HAP-1 (cell line): ENCODE results near the gene VAV1.
"Not testable (repeated sequence)": the region's sequence is repeated elsewhere in the genome, so short reads cannot be mapped to it uniquely, and the experiment has no call there.

ENCODE experiments used
- DNase-seq, 2 experiments: peaks; one replicate each; pipeline ENCODE4 v3.0.0-alpha.2; 2016 to 2020; ENCODE audit warnings: low spot score in 2 of 2
- H3K27me3 ChIP-seq: fragments of 250-450 bp; sonication (Bioruptor Pico); 2 replicates; pipeline ENCODE4 v1.5.1; 2020; ENCODE audit warnings: low read depth, mild to moderate bottlenecking, moderate library complexity
- H3K36me3 ChIP-seq: fragments of 250-450 bp; sonication (Bioruptor Pico); replicated peaks from 2 replicates; pipeline ENCODE4 v1.5.1; 2020; ENCODE audit warnings: mild to moderate bottlenecking
- H3K4me1 ChIP-seq: fragments of 250-450 bp; sonication (Bioruptor Pico); 2 replicates; pipeline ENCODE4 v1.5.1; 2020; ENCODE audit warnings: mild to moderate bottlenecking
- H3K4me3 ChIP-seq: fragments of 250-450 bp; sonication (Bioruptor Pico); 2 replicates; pipeline ENCODE4 v1.5.1; 2020; ENCODE audit warnings: mild to moderate bottlenecking, moderate library complexity
- H3K9me3 ChIP-seq: fragments of 250-450 bp; sonication (Bioruptor Pico); 2 replicates; pipeline ENCODE4 v1.5.1; 2020; ENCODE audit warnings: mild to moderate bottlenecking, moderate library complexity
- in situ Hi-C: fragments of 300-500 bp; cut with MboI; formaldehyde crosslinking; loops from 3 replicates; pipeline ENCODE4 v1.14.3; 2020; ENCODE audit warnings: low sequenced_read_pairs, inconsistent platforms, mixed read lengths

VAV1 gene

DNA sequence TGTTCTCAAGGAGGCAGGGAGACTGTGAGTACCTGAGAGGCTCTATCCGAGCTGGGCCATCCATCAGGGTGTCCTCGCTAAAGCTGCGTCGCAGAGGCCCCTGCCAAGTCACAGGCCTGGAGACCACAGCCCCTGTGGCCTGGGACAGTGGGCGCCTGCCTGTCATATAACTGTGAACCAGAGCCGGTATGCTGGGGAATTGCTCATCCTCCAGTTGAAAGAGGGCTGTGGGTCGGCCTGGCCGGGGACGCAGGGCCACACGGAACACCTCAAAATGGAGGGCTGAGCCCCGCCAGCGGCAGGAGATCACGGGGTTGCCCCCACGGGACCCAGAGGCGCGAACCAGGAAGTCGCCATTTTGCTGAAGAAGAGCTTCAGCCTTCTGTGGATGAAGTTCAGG is 11.9 kb upstream of the VAV1 start:
- no peak for DNase-seq
- Histone ChIP-seq H3K9me3 (no peaks in the 10 kb centered on the region), H3K27me3 (no peaks in the 10 kb centered on the region), H3K36me3 (no peaks in the 10 kb centered on the region; the same call in 1 of the 2 replicates), H3K4me3 (no peak overlapping the region), H3K4me1 (no peaks in the 10 kb centered on the region)
- in situ Hi-C loops: no loop called here

DNA sequence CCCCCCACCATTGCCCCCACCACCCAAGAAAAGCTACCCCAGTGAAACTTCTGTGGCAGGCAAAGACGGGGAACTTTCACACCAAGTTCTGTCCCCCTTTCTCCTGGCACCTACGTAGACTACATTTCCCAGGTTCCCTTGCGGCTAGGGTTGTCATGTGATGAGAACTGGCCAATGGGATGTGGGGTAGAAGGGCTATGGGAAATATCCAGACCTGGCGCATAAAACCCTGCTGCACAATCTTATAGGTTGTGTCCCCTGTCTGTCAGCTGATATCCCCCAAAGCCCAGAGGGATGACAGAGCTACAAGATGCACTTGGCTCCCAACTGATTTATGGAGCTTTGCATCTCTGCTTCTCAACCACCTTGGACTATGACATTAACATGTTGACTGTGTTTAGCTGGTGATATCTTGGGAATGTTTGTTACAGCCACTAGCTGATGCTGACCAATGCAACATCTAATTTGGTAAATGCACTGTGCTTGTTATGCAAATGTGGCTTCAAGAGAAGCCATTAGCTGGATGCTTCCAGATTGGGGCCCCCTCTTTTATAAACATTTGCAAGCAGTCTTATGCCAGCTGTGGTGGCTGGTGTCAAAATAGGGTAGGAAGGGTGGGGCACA is 11.3 kb upstream of the VAV1 start:
- Histone ChIP-seq H3K4me3 (no peak overlapping the region), H3K9me3 (no peaks in the 10 kb centered on the region), H3K4me1 (no peaks in the 10 kb centered on the region), H3K27me3 (no peaks in the 10 kb centered on the region), H3K36me3 (no peaks in the 10 kb centered on the region)
- DNase-seq: peak in 1 of 2 experiments; percentile 44
- in situ Hi-C loops: no loop called here

DNA sequence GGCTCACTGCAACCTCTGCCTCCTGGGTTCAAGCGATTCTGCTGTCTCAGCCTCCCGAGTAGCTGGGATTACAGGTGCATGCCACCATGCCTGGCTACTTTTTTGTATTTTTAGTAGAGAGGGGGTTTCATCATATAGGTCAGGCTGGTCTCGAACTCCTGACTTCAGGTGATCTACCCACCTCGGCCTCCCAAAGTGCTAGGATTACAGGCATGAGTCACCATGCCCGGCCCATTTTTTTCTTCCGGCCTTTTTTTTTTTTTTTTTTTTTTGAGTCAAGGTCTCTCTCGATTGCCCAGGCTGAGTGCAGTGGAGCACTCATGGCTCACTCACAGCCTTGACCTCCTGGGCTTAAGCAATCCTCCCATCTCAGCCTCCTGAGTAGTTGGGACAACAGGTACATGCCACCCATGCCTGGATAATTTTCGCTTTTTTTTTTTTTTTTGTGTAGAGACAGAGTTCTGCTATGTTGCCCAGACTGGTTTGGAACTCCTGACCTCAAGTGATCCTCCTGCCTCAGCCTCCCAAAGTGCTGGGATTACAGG is 10.2 kb upstream of the VAV1 start:
- H3K27me3 ChIP-seq, H3K4me3 ChIP-seq, H3K9me3 ChIP-seq, H3K4me1 ChIP-seq, H3K36me3 ChIP-seq, DNase-seq, in situ Hi-C loops: not testable (repeated sequence)

DNA sequence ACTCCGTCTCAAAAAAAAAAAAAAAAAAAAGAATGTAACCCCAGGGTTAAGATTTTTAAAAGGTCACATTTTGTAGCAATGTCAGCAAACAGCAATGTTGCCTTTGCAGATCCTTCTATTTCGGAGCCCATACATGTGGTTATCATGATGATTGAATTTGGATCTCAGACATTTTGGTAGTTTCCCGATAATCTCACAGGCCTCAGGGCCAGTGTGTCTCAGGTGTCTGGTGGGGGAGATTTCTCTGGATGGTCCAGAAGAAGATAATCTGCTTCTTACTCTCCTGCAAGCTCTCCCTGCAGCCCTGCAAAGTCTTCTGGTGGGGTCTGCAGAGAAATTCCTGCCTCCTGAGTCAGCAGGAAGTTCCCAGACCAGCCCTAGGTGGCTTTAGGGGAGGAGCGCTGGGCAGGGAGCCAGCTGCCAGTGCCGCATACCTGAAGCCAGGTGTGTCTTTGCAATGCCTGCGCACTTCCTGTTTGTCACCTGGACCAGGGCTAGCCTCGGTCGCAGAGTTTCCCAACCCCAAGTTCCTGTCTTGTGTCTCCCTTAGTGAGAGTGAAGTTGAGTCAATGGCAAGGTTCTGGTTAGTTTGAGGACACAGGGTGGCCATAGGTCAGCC is 6.7 kb upstream of the VAV1 start:
- no peak for DNase-seq
- in situ Hi-C loops: no loop called here

DNA sequence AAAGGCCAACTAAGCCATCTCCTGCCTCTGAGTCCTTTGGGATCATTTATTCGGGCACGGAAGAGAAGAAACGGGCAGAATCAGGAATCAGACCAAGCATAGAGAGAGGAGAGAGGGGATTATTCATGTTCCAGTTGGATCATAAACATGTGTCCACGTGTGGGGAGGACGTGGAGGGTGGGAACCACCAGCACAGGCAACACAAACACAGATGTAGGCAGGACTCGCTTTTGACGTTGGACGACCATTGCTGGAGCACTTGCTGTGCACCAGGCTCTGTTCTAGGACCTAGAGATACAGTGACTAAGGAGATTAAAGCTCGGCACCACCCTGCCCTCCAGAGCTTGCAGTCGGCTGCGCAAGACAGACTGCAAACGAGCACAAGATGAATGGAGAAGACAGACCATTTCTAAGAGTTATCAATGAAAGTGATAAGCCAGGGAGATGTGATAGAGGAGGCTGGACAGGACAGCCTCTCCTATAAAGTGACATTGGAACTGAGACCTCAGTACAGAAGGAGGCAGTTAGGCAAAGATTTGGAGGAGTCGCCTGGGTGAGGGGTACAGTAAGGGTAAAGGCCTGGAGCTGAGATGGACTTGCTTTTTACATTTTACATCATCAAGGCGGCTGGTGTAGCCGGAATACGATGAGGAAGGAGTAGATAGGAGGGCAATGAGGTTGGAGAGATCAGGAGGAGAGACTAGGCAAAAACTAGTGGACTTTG is 6.0 kb upstream of the VAV1 start:
- Histone ChIP-seq H3K27me3 (no peaks in the 10 kb centered on the region), H3K4me3 (peak overlapping the region; percentile 51), H3K9me3 (no peaks in the 10 kb centered on the region), H3K36me3 (no peaks in the 10 kb centered on the region), H3K4me1 (peaks cover 6% of the 10 kb centered on the region; the same call in 1 of the 2 replicates)
- no peak for DNase-seq
- in situ Hi-C loops: no loop called here

More for the DNA sequence above, 6.7 kb upstream of the VAV1 start:
- Histone ChIP-seq H3K4me3 (no peak overlapping the region), H3K9me3 (no peaks in the 10 kb centered on the region), H3K4me1 (peaks cover 6% of the 10 kb centered on the region; the same call in 1 of the 2 replicates), H3K27me3 (no peaks in the 10 kb centered on the region), H3K36me3 (no peaks in the 10 kb centered on the region)

DNA sequence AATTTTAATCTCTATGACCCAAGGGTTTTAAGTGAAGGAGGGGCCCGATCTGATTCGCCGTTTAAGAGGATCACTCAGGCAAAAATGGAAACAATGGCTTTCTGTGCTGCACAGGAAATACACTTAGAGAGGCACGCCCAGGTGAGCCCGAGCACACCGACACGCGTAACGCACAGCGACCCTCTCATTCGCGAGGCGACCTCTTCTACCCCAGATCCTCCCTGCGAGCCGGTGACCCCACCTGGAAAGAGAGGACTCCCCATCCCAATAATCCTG is 5.5 kb upstream of the VAV1 start:
- H3K36me3 ChIP-seq: no peaks in the 10 kb centered on the region
- H3K4me3 ChIP-seq: peak overlapping the region; percentile 51
- peaks cover 6% of the 10 kb centered on the region; the same call in 1 of the 2 replicates for H3K4me1 ChIP-seq
- in situ Hi-C loops: no loop called here
- H3K27me3 ChIP-seq: no peaks in the 10 kb centered on the region
- DNase-seq: peak; percentile 10 to 43
- H3K9me3 ChIP-seq: no peaks in the 10 kb centered on the region

DNA sequence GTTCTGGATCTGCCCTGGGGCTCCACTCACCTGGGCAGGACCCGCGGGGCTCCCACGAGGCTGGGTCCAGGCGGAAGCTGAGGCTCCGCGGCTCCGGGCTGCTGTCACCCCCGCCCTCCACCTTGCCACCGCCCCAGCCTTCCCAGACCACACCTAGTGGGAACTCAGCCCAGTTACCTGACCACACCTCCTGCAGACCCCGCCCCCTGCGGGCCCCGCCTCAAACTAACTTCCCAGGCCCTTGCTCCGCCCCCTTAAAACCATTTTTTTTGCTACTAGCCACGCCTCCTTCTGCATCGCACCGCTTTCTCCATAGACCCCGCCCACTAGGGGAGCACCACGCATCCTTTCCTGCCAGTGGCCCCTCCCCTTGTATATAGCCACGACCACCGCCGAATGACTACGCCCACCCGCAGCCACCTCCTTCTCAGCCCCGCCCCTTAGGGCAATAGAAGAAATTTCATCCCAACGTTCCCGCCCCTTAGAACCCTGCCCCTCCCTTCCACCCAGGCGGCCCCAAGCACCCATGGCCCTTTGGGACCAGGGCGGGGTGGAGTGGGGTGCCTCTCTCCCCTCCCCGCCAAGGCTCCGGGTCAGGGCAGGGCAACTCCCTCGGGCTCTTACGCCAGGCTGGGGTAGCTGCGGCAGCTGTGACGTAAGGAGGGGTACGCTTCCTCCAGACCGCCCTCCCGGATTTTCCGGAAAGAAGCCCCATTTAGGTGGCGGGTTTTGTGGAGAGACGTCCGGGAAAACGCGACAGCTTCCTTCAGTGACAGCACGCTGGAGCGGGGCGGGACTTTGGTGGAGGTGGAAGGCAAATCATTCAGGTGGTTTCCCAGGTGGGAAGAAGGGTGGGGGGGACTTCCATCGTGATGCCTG is 4.9 kb upstream of the VAV1 start, which contains the start of gene SH2D3A:
Gene SH2D3A, minus strand, starts transcription at position 79 of the 879 bp plus-strand sequence. CDS start 3,687 bp downstream, outside the sequence.
- DNase-seq: peak; percentile 84 to 95
- peak within 1 kb of the TSS; percentile 51 for H3K4me3 ChIP-seq
- H3K4me1 ChIP-seq: peaks cover 6% of the 10 kb centered on the region; the same call in 1 of the 2 replicates
- H3K9me3 ChIP-seq: no peaks in the 10 kb centered on the region
- in situ Hi-C loops: no loop called here
- no peaks in the 10 kb centered on the region for H3K36me3 ChIP-seq
- H3K27me3 ChIP-seq: no peaks in the 10 kb centered on the region

DNA sequence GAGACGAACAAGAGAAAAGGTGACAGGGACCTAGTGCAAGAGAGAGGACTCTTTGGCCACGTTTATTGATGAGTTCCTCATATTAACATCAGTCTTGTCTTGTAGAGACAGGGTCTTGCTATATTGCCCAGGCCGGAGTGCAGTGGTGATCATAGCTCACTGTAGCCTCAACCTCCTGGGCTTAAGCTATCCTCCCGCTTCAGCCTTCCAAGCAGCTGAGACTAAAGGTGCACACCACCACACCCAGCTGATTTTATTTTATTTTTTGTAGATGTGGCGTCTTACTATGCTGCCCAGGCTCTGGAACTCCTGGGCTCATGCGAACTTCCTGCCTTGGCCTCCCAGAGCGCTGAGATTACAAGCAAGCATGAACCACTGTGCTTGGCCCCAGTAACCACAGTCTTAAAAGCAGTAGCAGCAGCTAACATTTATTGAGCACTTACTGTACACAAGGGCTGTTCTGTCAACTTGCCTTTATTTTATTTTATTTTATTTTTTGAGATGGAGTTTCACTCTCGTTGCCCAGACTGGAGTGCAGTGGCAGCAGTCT is 4.2 kb upstream of the VAV1 start:
- H3K4me1 ChIP-seq: peaks cover 6% of the 10 kb centered on the region; the same call in 1 of the 2 replicates
- no peaks in the 10 kb centered on the region for H3K27me3 ChIP-seq
- in situ Hi-C loops: no loop called here
- DNase-seq: no peak
- peak overlapping the region; percentile 51 for H3K4me3 ChIP-seq
- no peaks in the 10 kb centered on the region for H3K36me3 ChIP-seq
- no peaks in the 10 kb centered on the region for H3K9me3 ChIP-seq

DNA sequence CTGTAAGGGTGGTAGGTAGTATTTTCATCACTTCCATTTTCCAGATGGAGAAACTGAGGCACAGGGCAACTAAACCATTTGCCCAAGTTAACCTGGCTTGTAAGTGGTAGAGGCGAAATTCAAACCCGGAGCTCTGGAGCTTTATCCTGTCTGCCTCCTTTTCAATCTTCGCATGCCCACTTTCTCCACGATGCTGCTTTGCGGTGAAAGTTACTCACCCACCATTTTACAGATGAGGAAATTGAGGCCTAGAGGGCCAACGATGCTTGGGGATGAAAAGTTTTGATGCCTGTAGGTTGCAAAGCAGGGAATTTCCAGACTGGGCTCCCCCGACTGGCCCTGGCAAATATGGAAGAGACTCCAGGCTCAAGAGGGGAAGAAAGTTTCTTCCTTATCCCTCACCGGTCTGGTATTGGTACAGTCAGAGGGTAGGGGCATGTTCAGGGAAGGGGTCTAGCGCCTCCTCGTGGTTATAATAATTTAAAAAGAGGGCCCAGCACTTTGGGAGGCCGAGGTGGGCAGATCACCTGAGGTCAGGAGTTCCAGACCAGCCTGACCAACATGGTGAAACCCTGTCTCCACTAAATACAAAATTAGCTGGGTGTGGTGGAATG is 3.4 kb upstream of the VAV1 start:
- H3K27me3 ChIP-seq: no peaks in the 10 kb centered on the region
- peak; percentile 27 to 43 for DNase-seq
- peaks cover 6% of the 10 kb centered on the region; the same call in 1 of the 2 replicates for H3K4me1 ChIP-seq
- no peak overlapping the region for H3K4me3 ChIP-seq
- H3K36me3 ChIP-seq: no peaks in the 10 kb centered on the region
- in situ Hi-C loops: no loop called here
- no peaks in the 10 kb centered on the region for H3K9me3 ChIP-seq

DNA sequence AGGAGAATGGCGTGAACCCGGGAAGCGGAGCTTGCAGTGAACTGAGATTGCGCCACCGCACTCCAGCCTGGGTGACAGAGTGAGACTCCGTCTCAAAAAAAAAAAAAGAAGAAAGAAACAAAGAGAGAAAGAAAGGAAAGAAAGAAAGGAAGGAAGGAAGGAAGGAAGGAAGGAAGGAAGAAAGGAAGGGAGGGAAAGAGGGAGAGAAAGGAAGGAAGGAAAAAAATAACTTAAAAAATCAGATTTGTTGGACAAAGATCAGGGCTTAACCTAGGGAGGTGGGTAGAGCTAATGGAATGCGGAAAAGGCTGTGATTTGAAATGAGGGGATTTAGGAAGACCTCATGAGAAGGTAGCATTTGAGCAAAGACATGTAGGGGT is 870 bp upstream of the VAV1 start:
- DNase-seq, in situ Hi-C loops, H3K36me3 ChIP-seq, H3K4me1 ChIP-seq, H3K4me3 ChIP-seq, H3K27me3 ChIP-seq, H3K9me3 ChIP-seq: not testable (repeated sequence)

DNA sequence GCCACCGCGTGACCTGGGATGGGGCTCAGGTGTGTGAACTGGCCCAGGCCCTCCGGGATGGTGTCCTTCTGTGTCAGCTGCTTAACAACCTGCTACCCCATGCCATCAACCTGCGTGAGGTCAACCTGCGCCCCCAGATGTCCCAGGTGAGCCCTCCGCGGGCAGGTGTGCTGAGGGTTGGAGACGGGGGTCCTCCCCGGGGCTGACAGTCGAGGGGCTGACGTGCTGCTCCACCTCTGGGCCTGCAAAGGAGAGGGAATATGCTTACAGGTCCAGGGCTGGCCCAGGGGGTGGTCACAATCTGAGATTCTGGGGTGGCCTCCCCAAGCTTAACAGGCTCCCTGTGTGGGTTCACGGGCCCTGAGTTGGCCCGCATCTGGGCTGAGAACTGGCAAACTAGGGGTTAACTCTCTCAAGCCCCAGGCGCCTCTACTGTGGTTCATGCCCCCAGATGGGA is 386 bp downstream of the VAV1 start:
- Histone ChIP-seq H3K36me3 (no peaks in the 10 kb centered on the region), H3K9me3 (no peaks in the 10 kb centered on the region), H3K27me3 (no peaks in the 10 kb centered on the region), H3K4me1 (no peaks in the 10 kb centered on the region), H3K4me3 (no peak overlapping the region)
- in situ Hi-C loops: no loop called here
- no peak for DNase-seq

DNA sequence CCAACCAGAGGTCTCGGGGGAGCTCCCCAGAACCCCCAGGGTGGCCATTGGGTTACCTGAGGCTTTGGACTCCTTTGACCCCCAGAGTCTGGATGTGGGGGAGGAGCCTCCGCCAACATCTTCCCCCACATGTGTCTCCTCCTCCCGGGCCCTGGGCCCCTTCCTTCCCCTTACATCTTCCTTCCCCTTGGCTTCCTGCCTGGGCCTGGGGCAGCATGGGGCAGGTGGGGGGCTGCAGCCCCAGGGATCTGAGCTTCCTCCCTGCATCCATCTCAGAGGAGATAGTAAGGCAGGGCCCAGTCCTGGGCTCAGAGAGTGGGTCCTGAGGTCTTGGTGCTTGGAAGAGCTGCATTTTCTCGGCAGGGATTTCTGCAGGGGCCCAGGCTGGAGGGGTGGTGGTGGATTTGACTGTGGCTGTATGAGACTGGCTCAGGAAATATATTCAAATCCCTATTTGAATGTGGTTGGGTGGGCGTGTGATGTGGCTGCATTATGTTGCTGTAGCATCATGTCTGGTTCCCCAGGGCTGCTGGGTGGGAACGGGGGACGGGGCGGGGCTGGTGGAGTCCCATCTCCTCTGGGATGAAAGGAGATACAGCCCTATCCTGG is 919 bp downstream of the VAV1 start:
- H3K4me1 ChIP-seq: no peaks in the 10 kb centered on the region
- in situ Hi-C loops: no loop called here

More for the DNA sequence above, 919 bp downstream of the VAV1 start:
- H3K27me3 ChIP-seq: no peaks in the 10 kb centered on the region
- H3K9me3 ChIP-seq: no peaks in the 10 kb centered on the region
- no peak overlapping the region for H3K4me3 ChIP-seq
- DNase-seq: no peak
- H3K36me3 ChIP-seq: no peaks in the 10 kb centered on the region
